GM19467 (cell line): ENCODE measurements around the gene DHX9.
"Not testable (repeated sequence)": the region's sequence is repeated elsewhere in the genome, so short reads cannot be mapped to it uniquely, and the experiment has no call there.

Experiments used
- ATAC-seq: cut with Tn5 transposase; IDR thresholded peaks from one replicate; pipeline ENCODE4 v1.9.1; 2021; ENCODE audit warnings: mild to moderate bottlenecking, moderate library complexity; ENCODE audit not compliant: unreplicated experiment

DHX9 gene

DNA sequence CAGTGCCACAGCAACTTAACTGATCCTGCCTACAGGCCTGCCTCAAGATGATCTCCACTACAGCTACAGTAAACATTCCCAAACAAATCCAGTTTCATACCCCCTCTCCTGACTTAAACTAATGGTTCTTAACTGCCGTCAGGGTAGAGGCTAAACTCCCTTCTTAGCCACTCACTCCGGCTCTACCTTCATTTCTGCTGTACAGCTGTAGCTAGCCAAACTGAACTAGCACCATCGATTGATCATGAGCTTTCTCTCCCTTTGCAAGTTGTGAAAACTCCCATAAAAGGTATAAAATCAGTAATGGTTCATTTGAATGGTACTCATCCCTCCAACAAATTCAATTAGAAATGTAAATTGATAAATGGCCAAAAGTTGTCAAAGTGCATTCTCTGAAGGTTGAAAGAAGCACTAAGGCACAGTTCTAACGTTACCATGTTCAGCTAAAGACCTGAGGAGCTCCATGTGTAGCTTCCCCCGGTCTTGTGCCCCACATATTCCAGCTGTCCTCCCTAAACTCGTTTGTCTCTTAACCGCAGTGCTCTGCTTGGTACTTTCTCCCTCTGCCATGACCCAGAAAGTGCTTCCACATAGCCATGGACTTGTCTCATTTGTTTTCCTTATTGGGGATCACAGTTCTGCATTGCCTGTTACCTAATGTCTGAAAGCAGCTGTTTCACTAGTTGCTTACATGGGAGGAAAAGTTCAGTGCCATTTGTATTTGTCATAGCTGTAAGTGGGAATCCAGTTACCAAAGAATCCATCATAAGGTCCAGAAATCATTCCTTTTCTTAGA is 49.8 kb downstream of the DHX9 start:
- no peak for ATAC-seq

DNA sequence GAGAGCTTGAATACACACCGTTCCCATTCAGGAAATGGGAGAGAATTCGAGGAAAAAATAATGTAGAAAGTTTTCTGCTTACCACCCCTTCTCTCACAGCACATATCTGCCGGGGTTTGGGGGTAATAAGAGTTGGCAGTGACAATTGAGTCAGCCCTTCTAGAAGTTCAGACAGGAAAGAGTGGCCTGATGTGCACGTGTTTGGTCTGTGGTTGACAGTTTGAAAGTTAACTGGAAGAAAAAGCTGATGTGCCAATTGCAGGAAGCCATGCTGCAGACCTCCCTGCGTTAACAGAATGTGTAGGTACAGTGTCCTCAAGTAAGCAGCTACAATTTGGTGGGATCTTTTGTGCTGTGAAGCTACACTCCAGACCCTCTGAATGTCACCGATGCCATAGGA is 50.9 kb downstream of the DHX9 start:
- no peak for ATAC-seq

DNA sequence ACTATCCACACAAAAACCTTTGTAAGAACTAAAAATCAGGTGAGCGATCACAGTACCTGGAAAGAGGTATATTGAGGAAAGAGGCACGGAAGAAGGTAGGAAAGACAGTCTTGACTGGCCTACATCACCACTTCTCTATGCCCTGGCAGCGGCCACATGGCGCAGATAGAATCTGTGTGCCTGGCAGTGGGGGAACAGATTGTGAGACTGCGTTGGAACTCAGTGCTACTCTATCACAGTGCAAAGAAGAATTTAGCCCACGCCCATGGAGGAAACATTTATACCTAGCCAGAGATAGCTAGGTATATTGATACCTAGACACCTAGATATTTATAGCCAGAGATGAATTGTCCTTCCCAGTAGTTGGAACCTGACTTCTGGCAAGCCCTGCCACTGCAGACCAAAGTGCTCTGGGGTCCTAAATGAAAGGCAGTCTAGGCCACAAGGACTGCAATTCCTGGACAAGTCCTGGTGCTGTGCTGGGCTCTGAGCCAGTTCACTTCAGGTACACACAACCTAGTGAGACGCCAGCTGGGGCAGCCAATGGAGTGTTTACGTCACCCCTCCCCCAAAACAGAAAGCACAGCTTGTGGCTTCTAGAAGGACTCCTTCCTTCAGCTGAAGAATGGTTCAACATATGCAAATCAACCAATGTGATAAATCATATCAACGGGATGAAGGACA is 51.9 kb downstream of the DHX9 start:
- no peak for ATAC-seq

DNA sequence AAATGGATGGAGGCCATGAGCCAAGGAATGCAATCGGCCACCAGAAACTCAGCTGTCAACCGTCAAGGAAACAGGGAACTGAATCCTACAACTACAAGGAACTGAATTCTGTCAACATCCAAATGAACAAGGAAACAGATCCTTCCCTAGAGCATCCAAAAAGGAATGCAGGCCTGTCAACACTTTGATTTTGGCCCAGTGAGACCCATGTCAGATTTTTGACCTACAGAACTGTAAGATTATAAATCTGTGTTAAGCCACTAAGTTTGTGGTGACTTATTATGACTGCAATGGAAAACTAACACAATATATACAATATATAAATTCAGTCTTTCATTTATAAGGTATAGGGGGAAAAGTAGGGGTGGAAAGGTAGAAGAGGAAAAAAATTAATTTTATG is 58.5 kb downstream of the DHX9 start:
- ATAC-seq, result no peak

DNA sequence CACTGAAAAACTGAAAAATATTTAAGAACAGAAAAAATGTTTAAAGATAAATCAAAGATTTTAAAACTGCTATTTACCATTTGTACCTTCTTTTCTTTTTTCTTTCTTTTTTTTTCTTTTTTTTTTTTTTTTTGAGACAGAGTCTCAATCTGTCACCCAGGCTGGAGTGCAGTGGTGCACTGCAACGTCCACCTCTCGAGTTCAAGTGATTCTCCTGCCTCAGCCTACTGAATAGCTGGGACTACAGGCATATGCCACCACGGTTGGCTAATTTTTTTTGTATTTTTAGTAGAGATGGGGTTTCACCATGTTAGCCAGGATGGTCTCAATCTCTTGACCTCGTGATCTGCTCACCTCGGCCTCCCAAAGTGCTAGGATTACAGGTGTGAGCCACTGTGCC is 62.8 kb downstream of the DHX9 start:
- not testable (repeated sequence) for ATAC-seq

DNA sequence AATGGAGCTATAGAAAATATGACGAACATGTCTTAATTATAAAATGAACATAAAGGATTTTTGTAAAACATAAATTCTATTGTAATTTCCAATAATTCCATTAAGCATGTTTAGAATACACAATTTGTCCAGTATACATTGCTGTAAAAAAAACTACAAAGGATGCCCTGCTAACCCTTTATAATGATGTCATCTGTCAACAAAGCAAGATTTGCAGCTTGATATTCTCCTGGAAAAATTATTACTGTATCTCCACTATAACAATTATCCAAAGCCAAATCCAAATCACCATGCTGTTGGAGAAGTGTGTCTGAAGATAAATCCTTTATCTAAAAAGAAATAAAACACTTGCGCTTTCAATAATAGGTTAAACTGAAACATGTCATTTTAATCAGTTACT is 66.2 kb downstream of the DHX9 start:
- no peak for ATAC-seq

DNA sequence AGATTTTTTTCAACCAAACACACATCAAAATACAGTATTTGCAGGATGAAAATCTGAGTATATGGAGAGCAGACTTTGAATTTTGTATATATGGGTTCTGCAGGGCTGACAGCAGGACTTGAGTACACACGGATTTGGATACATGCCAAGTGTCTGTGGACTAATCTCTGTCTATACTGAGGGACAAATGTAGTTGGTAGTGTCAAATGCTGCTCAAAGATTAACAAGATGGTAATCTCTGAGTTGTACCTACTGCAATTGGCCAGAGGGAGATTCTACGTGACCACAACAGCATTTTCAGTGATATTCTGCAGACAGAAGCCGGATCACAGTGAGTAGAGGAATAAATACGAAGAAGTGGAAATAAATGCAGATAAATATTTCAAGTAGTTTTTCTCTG is 70.4 kb downstream of the DHX9 start:
- ATAC-seq, result no peak

DNA sequence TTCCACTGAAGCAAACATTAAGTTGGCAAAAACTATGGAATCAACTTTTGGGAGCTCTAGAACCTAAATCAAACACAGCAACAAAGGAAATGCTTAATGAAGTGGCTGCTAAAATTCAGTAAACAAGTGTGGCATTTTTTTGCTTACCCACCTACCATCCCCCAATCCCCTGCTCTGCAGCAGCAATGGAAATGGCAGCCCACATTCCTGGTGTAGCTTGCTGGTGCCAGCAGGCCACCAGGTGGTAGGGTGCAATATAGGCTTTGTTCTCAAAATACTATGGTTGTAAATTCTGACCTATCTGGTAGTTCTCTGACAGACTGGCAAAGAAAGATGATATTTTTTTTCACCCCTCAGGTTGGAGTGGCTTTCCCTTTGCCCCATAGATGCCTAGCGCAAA is 71.0 kb downstream of the DHX9 start:
- ATAC-seq, result no peak

DNA sequence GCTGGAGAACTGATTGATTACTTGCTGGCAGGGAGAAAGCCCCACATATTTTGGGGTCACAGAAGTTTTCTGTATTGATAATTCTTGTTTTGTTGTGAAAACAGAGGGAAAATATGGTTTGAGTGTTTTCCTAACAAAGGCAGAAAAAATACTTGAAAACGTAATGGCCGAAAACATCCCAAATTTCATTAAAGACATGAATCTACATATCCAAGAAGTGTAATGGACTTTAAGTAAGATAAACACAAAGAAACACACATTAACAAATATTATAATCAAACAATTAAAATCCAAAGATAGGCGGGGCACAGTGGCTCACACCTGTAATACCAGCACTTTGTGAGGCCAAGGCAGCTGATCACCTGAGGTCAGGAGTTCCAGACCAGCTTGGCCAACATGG is 74.3 kb downstream of the DHX9 start:
- no peak for ATAC-seq

DNA sequence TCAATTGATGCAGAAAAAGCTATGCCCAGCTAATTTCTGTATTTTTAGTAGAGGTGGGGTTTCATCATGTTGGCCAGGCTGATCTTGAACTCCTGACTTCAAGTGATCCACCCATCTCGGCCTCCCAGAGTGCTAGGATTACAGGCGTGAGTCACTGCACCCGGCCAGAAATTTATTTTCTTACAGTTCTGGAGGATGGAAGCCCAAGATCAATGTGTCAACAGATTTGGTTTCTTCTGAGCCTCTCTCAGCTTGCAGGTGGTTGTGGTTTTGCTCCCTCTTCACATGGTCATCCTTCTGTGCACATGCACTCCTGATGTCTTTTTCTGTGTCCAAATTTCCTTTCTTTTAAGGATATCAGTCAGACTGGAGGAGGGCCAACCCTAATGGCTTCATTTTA is 78.2 kb downstream of the DHX9 start:
- ATAC-seq, result no peak

DNA sequence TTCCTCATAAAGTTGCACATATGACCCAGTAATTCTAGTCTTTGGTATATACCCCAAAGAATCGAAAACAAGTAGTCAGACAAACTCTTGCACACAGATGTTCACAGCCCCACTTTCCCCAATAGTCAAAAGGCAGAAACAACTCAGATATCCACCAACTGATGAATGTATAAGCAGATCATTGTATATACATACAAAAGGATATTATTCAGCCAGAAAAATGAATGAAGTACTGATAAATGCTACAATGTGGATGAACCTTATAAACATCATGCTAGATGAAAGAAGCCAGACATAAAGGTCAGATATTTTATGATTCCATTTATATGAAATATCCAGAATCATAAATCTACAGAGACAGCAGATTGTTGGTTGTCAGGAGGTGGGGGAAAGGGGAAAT is 86.5 kb downstream of the DHX9 start:
- no peak for ATAC-seq

DNA sequence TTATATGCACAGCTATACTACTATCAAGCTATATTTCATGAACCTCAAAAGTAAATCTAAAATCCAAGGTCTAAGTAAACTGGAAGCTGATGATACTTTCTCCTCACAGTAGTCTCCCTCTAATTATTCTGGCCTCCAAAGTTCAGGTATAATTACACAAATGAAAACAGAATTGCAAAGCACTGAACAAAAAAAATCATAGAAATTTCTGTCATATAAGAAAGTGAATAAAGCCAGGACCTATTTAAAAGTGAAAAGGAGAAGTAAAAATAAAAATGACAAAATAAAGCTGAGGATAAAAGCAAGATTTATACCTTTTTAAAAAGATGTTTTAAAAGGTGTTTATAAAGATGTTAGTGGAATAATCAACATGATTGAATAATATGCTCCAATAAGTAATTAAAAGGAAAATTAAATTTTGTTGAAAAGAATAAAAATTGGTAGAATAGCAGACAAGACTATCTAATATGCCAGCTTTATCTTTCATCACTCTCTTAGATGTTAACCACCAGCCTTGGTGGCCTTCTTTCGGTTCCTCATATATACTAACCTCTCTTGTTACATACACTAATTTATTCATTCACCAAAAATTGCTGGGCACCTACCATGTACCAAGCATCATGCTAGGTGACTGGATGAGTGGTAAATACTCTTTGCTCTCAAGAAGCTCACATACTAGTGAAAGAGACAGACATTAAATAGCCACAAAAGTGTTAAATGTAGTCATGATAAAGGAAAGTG is 88.7 kb downstream of the DHX9 start:
- ATAC-seq, result no peak

DNA sequence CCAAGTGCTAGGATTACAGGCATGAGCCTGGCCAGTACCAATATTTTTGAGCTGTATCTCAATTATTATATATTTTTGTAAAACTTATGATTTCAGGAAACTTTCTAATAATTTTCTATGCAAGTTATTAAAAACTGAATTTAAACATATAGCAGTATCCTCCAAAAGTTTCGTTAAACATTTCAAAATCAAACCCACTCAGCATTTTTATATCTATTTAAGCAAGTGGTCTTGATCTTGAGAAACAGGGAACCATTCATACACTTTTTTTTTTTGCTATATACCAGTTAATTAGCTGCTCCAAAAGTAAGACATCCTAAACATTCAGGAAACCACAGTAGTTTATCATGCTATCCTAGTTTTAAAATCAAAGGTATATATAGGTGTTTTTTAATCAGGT is 91.8 kb downstream of the DHX9 start:
- ATAC-seq, result no peak

DNA sequence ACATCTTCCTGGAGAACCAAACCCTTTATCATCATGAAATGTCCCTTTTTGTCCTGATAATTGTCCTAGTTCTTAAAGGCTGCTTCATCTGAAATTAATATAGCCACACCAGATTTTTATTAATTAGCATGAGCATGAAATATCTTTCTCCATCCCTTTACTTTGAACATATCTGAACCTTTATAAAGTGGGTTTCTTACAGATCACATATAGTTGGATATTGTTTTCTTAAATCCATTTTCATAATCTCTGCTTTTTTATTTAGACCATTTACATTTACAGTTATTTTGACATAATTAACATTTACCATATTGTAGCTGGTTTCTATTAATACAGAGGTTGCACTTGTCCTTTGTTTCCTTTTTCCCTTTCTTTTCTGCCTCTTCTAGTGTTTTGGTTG is 96.6 kb downstream of the DHX9 start:
- ATAC-seq, result no peak
